Measurements from ENCODE around the gene PDE8B. TPM values are rescaled to one million over a fixed set of nuclear protein-coding genes. Genes with fewer than 3 reads are reported as not detected.

Gene PDE8B
- total and polyA plus RNA-seq, 2 experiments from 2014 or later, result 0.45 to 0.91 TPM

GRCh38 chr5:77400645-77401044, 190.2 kb downstream of the PDE8B start:
- no peak for ATAC-seq
- no peak overlapping the region for H2AFZ ChIP-seq
- H3K4me3 ChIP-seq, result no peak overlapping the region
- H3F3A ChIP-seq (replicated peaks; ENCODE audit: low read depth), result no peaks in the 10 kb centered on the region
- peaks cover 12% of the 10 kb centered on the region; the same call in 1 of the 2 replicates for H3K4me1 ChIP-seq (ENCODE audit: insufficient read depth)
- TF ChIP-seq CTCF (conservative IDR thresholded peaks at IDR 0.05; ENCODE audit: low read depth in 2 of 2) (no peak), CREB1 (CRISPR knock-in tag; IDR thresholded peaks at IDR 0.05; ENCODE audit: low read depth) (no peak), POLR2AphosphoS5 (IDR thresholded peaks at IDR 0.05; ENCODE audit: low read depth) (no peak), ZNF462 (CRISPR knock-in tag; IDR thresholded peaks at IDR 0.05) (no peak), NANOG (IDR thresholded peaks at IDR 0.05; ENCODE audit: borderline replicate concordance) (no peak), ZNF331 (CRISPR knock-in tag; IDR thresholded peaks at IDR 0.05; ENCODE audit: low read depth) (no peak), EZH2phosphoT487 (IDR thresholded peaks at IDR 0.05; ENCODE audit: unreplicated experiment) (no peak), REST (IDR thresholded peaks at IDR 0.05; ENCODE audit: unreplicated experiment) (no peak), EZH2 (IDR thresholded peaks at IDR 0.05; ENCODE audit: low read depth, unreplicated experiment) (no peak)
- no peak for DNase-seq (ENCODE audit: low spot score)
- H4K20me1 ChIP-seq (replicated peaks; ENCODE audit: insufficient read depth), result no peaks in the 10 kb centered on the region
- no peak overlapping the region for H3K4me3 Mint-ChIP-seq
- no peak overlapping the region for H3K27ac Mint-ChIP-seq
- H3K4me1 Mint-ChIP-seq, result peaks cover 7% of the 10 kb centered on the region; the same call in 2 of the 3 replicates
- no peaks in the 10 kb centered on the region for H3K79me2 ChIP-seq (replicated peaks; ENCODE audit: insufficient read depth)
- no peak overlapping the region for H3K27ac ChIP-seq (ENCODE audit: low read depth)
- H3K36me3 Mint-ChIP-seq (ENCODE audit: low read depth), result no peaks in the 10 kb centered on the region
- H3K9me2 ChIP-seq (ENCODE audit: insufficient read depth), result no peaks in the 10 kb centered on the region
- no peak overlapping the region for H3K4me2 ChIP-seq
- H3K36me3 ChIP-seq (ENCODE audit: insufficient read depth), result no peaks in the 10 kb centered on the region
- H3K27me3 ChIP-seq (ENCODE audit: insufficient read depth), result no peaks in the 10 kb centered on the region
- H3K27me3 Mint-ChIP-seq (ENCODE audit: insufficient read depth, low read depth, poor library complexity), result no peaks in the 10 kb centered on the region
- H3K9me3 Mint-ChIP-seq, result no peaks in the 10 kb centered on the region

Measured in GM23338 (cell line).